Right cardiac atrium (tissue), 5 donors: ENCODE measurements around the gene CYB5A. TPM values are rescaled to one million over a fixed set of nuclear protein-coding genes. Genes with fewer than 3 reads are reported as not detected.
A peak's percentile ranks its signal among the peaks of the same experiment; 100 is the strongest.

Experiments
- ATAC-seq, 2 donors: fragments of 200-7000 bp; cut with Tn5 transposase; one replicate each; pipeline versions ENCODE4 v1.8.0 to v1.9.1; 2020; ENCODE audit warnings: moderate library complexity in 2 of 2, mild to moderate bottlenecking in 1 of 2
- DNase-seq, 3 donors: peaks; one replicate each; pipeline ENCODE4 v3.0.0-alpha.2; 2020
- H3K27ac ChIP-seq: one replicate; pipeline ENCODE4 v1.5.1; 2013; ENCODE audit warnings: mild to moderate bottlenecking, low read length, control low read depth, moderate library complexity
- H3K27me3 ChIP-seq: one replicate; pipeline ENCODE4 v1.6.1; 2013; ENCODE audit not compliant: control insufficient read depth, insufficient read depth
- H3K4me1 ChIP-seq: one replicate; pipeline ENCODE4 v1.6.1; 2013; ENCODE audit warnings: low read length; ENCODE audit not compliant: control insufficient read depth, insufficient read depth
- H3K4me3 ChIP-seq: one replicate; pipeline ENCODE4 v1.5.1; 2013; ENCODE audit warnings: low read length, control low read depth
- H3K9me3 ChIP-seq: one replicate; pipeline ENCODE4 v1.6.1; 2013; ENCODE audit warnings: low read length; ENCODE audit not compliant: control insufficient read depth
- WGBS: extraction: QIAGEN DNeasy Blood & Tissue Kit; methylation state at CpG from one replicate; pipeline ENCODE4 v1.1.7; 2013; 5-methylcytosine and 5-hydroxymethylcytosine counted together
- intact Hi-C, 4 donors: fragments of 100-400 bp; cut with DNase I; formaldehyde crosslinking; loops; one replicate each; pipeline versions ENCODE4 v1.11.0 to v1.14.0; 2022 to 2023
- polyA plus RNA-seq: library from polyadenylated mRNA; stranded (reverse); fragments of 200-250 nt; gene quantifications from one replicate; pipeline ENCODE4 v1.2.3, GENCODE V29; 2013
- total RNA-seq, 4 donors: library from RNA; stranded (reverse); fragmentation: NEBNext Ultra II Directional; extraction: Animal tissue kit (Norgen Biotek cat#: 25700); gene quantifications; one replicate each; pipeline ENCODE4 v1.2.1, GENCODE V29; 2021
- donor health status: healthy with polysubstance abuse.
- donor health status: DM: no; HTN: yes; CAD: no.
- donor health status: DM: no; HTN: no; CAD: no.
- donor health status: DM: no; HTN: yes; CAD: no; lungs with severe emphysema.
- donor health status: DM: yes; HTN: yes; CAD: no.

CYB5A gene
- total and polyA plus RNA-seq, 5 donors: 40.4 to 91.8 (median 53.1) TPM

- Histone ChIP-seq H3K9me3 (no peaks in the 10 kb centered on the region), H3K4me3 (no peak overlapping the region), H3K27me3 (no peaks in the 10 kb centered on the region), H3K4me1 (no peaks in the 10 kb centered on the region), H3K27ac (no peak overlapping the region)
- intact Hi-C loops: loop anchor here in 1 of 4 donors (5.0 kb wide), 1 partner anchor 128 kb away; no protein-coding TSS in a partner anchor
- WGBS: 61% methylated on average over 5 of the region's 5 CpGs
- ATAC-seq (no peak), DNase-seq (no peak)
These were observed 87.1 kb downstream of the CYB5A start for GRCh38 chr18:74204526-74205152.

- intact Hi-C loops: loop anchor here in 1 of 4 donors (5.0 kb wide), 1 partner anchor 128 kb away; no protein-coding TSS in a partner anchor
- Histone ChIP-seq H3K27ac (no peak overlapping the region), H3K4me3 (no peak overlapping the region), H3K9me3 (no peaks in the 10 kb centered on the region), H3K27me3 (no peaks in the 10 kb centered on the region), H3K4me1 (no peaks in the 10 kb centered on the region)
- peak in 1 of 2 donors; percentile 28 for ATAC-seq
- 49% methylated on average over 7 of the region's 7 CpGs for WGBS
- DNase-seq: no peak
These were observed 88.0 kb downstream of the CYB5A start for GRCh38 chr18:74203811-74204210.

Other genes with a start within 250 kb of the CYB5A start
- gene FBXO15, start 144.1 kb downstream of the CYB5A start, total RNA-seq: 1 to 10 TPM in 1 of 4 donors, under 1 TPM in 2, not detected in 1; 0.43 to 1.1 (median 0.57) TPM
- gene FBXO15, start 144.1 kb downstream of the CYB5A start, polyA plus RNA-seq: 0.43 TPM
- gene TIMM21, start 143.4 kb downstream of the CYB5A start, total RNA-seq: 100 to 1,000 TPM in 3 of 4 donors, 10 to 100 TPM in 1; 73.9 to 153 (median 115) TPM
- gene TIMM21, start 143.4 kb downstream of the CYB5A start, polyA plus RNA-seq: 109 TPM
- gene C18orf63, start 23.9 kb upstream of the CYB5A start, total RNA-seq: not detected
- gene C18orf63, start 23.9 kb upstream of the CYB5A start, polyA plus RNA-seq: not detected
- 1 to 10 TPM in 2 of 4 donors, under 1 TPM in 1, not detected in 1; 0.83 to 2.5 (median 1.7) TPM for gene DIPK1C, start 165.3 kb upstream of the CYB5A start, total RNA-seq
- 5.7 TPM for gene DIPK1C, start 165.3 kb upstream of the CYB5A start, polyA plus RNA-seq
- gene CNDP2, start 204.4 kb upstream of the CYB5A start, total RNA-seq: 10 to 100 TPM; 52.1 to 60.7 (median 55.0) TPM
- gene CNDP2, start 204.4 kb upstream of the CYB5A start, polyA plus RNA-seq: 41.0 TPM
- not detected for gene CNDP1, start 242.5 kb upstream of the CYB5A start, total RNA-seq
- gene CNDP1, start 242.5 kb upstream of the CYB5A start, polyA plus RNA-seq: 0.05 TPM